NCI-H526 (cell line): ENCODE results near the gene KIRREL3.

Source experiments
- DNase-seq, 2 experiments: peaks; one replicate each; lab custom pipeline; 2025; lab: John Stamatoyannopoulos, UW

KIRREL3 gene

GRCh38 chr11:126790550-126791081 is 210.0 kb downstream of the KIRREL3 start:
- peak; percentile 87 to 94 for DNase-seq

- DNase-seq = no peak
Measured at GRCh38 chr11:126782810-126783209, 217.8 kb downstream of the KIRREL3 start.

- DNase-seq = no peak
Measured at GRCh38 chr11:126781942-126782341, 218.6 kb downstream of the KIRREL3 start.

DNA sequence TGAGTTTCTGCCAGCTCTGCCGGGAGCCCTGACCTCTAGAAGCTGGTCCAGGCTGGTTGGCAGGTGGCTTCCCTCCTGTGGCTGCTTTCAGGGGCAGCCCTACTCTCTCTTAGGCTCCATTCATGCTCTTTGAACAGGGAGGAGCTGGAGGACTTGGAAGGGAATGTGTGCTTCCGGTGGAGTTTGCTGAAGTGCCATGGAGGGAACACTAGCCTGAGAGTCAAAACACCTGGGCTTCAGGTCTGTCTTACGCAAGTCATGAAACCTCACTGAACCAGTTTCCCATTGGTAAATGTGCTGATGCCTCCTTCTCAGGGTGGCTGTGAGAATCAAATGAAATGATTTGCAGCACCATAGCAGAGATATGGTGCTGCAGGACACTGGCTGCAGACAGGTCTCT is 224.5 kb downstream of the KIRREL3 start:
- DNase-seq = peak in 1 of 2 experiments; percentile 18

- DNase-seq = no peak
Measured at GRCh38 chr11:126772267-126772666, 228.3 kb downstream of the KIRREL3 start.

- DNase-seq = peak in 1 of 2 experiments; percentile 67
Measured at GRCh38 chr11:126768702-126769101, 231.9 kb downstream of the KIRREL3 start.

- peak; percentile 65 to 84 for DNase-seq
Measured at GRCh38 chr11:126766440-126766839, 234.1 kb downstream of the KIRREL3 start.

DNA sequence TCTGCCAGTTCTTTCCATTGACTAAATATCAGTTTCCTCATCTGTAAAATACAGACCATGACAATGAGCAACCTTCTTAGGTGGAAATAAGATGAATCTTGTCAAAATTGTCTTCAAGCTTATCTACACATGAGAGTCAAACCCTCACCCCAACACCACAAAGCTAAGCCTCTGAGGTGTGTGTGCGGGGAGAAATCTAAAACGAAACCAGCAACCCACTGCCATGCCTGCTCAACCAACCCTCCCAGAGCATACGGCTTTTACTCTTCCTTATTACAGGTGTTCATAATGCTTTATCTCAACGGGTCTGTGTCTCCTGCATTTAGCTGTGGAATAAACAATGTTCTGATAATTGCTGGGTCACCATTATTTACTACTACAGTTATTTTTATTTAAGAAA is 235.4 kb downstream of the KIRREL3 start:
- DNase-seq = no peak

DNA sequence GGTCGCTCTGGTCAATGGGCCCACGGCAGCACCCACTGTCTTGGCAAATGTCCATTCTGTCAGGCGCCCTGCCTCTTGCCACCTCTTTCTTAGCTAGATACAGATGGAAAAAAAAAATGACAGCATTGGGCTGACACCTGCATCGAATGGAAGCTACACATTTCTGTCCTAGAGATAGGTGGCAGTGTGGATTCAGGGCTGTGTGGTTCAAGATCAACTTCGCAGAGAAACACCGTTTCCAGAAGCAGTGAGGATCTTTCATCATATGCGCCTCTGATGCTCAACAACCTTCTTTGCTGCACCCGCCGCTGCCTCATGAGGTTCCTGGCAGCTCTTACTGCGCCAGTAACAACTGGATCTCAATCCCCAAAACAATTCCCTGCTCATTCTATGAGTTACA is 236.3 kb downstream of the KIRREL3 start:
- peak; percentile 72 to 84 for DNase-seq

GRCh38 chr11:126756855-126757254 is 243.7 kb downstream of the KIRREL3 start:
- no peak for DNase-seq

DNA sequence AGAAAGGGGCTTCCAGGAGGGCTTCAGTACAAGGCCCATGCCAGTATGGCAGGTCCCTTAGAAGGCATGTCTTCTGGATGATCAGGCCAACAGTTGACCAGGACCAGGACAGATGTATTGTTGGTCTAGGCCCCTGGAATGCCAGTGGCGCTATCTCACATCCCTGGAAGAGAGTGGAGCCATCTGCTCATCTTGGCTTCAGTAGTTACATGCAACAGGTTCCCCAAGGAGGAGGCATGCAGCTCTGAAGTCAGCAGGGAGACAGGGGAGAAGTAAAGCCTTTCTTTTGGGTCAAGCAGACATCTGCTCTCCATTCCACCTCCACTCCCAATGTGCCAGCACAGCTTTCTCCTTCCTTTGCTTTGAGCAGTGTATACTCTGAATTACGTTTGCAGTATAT is 244.1 kb downstream of the KIRREL3 start:
- no peak for DNase-seq

- no peak for DNase-seq
Measured at GRCh38 chr11:126755526-126755925, 245.0 kb downstream of the KIRREL3 start.

GRCh38 chr11:126754591-126755426 is 245.8 kb downstream of the KIRREL3 start:
- DNase-seq = no peak

DNA sequence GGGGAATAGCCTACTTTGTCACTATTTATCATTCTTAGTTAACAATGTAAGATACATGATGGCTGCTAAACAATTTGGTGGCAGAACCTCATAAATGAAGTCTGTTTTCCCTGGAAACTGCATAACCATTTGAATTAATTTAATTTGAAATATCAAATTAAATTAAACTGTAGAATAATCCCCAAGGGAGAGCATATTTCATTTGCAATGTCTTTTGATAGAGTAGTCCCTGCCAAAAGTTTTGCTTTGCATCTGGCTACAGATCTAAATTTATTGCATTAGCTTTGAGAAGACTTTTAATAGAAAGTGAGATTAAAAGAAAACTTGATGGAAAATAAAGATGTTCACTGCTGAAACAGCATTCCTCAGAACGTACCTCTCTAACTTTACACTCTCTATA is 246.6 kb downstream of the KIRREL3 start:
- no peak for DNase-seq

- DNase-seq = no peak
Measured at GRCh38 chr11:126751242-126751641, 249.3 kb downstream of the KIRREL3 start.

DNA sequence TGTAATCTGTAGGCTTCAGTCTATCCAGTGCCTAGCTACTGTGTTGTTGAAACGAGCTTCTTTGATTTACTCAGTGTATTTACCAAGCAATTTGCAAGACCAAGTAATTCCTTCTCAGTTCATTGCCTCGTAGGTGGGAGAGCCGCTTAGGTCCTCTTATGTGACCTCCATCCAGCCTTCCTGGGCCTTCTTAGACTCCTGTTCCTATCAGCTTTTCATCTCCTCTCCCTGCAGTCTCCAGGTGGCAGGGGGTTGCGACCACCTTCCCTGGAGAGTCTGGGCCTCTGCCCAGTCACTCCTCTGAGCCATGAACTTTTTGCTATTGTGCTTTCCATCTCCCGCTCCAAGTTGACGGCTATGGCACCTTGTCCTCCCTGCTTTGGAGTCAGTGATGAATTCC is 251.8 kb downstream of the KIRREL3 start:
- DNase-seq = no peak

GRCh38 chr11:126748100-126748791 is 252.3 kb downstream of the KIRREL3 start:
- no peak for DNase-seq

DNA sequence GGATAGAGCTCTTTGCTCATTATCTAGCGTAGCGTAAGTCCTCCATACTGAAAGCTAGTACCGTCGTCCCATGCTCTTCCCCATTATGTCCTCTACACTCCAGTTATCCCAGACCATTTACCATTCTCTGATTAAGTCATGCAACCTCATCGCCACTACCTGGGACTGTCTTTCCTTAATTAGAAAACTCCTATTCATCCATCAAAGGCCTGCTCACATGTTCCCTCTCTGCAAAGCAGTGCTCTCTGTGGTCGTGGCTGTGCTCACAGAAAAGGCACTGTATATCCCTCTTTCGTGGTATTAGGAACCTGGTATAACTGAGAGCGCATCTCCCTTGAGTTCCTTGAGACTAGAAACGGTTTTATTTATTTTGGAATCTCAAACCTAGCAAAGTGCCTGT is 253.3 kb downstream of the KIRREL3 start:
- no peak for DNase-seq

GRCh38 chr11:126746443-126746842 is 254.1 kb downstream of the KIRREL3 start:
- DNase-seq = no peak

DNA sequence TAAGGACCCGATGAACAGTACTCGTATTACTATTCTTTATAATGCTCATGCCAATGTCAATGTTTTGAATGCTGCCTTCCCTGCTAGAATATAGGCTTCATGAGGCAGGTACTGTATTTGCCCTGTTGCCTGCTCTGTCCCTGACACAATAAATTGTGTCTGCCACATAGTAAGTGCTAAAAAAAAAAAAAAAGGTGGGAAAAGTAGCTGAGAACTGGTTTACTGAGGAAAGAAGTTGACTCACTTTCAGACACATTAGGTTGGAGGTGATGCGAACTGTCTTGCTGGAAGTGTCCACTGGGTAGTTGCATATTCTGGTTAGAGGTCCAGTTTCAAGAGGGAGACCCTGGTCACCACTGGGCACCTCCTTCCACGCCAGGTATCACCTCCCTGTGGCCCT is 255.9 kb downstream of the KIRREL3 start:
- DNase-seq = no peak

GRCh38 chr11:126743628-126744027 is 256.9 kb downstream of the KIRREL3 start:
- DNase-seq = no peak

GRCh38 chr11:126742582-126742981 is 258.0 kb downstream of the KIRREL3 start:
- no peak for DNase-seq

- DNase-seq = no peak
Measured at GRCh38 chr11:126740846-126741245, 259.7 kb downstream of the KIRREL3 start.
